ENCODE results near the gene EML3. TPM values are rescaled to one million over a fixed set of nuclear protein-coding genes. Genes with fewer than 3 reads are reported as not detected.

EML3 gene
- total and polyA plus RNA-seq, 2 of the 13 experiments (the other 11 are each of a cell fraction or from before 2014, with no cell fraction given) = 10.6 to 12.3 TPM

DNA sequence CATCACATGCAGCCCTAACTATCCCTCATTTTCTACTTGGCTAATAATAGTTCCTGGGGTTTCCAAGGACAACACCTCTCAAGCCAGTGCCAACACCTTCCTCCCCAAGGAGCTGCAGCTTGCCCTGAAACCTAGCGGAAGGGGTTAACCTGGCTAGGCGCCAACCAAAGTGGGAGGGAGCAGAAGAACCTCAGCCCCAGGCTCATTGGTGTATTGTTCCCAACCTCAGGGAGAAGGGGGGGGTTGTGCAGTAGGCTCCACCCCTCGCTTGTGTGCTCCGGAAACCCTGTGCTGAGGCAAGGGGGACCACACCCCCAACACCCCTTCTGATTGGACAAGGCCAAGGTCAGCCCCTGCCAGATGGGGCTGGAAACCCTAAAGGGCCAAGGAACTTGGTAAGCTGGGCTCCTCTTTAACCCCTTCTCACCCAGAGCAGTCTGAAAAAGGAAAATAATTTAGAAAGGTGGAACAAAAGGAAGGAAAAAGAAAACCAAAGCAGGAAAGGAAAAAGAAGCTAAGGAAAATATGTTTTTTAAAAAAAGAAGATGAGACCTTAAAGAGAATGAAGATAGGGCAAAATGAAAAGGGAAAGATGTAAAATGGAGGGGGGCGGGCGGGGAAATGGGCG, 13.4 kb downstream of the EML3 start (continued):
- TF ChIP-seq, protein P1, sequence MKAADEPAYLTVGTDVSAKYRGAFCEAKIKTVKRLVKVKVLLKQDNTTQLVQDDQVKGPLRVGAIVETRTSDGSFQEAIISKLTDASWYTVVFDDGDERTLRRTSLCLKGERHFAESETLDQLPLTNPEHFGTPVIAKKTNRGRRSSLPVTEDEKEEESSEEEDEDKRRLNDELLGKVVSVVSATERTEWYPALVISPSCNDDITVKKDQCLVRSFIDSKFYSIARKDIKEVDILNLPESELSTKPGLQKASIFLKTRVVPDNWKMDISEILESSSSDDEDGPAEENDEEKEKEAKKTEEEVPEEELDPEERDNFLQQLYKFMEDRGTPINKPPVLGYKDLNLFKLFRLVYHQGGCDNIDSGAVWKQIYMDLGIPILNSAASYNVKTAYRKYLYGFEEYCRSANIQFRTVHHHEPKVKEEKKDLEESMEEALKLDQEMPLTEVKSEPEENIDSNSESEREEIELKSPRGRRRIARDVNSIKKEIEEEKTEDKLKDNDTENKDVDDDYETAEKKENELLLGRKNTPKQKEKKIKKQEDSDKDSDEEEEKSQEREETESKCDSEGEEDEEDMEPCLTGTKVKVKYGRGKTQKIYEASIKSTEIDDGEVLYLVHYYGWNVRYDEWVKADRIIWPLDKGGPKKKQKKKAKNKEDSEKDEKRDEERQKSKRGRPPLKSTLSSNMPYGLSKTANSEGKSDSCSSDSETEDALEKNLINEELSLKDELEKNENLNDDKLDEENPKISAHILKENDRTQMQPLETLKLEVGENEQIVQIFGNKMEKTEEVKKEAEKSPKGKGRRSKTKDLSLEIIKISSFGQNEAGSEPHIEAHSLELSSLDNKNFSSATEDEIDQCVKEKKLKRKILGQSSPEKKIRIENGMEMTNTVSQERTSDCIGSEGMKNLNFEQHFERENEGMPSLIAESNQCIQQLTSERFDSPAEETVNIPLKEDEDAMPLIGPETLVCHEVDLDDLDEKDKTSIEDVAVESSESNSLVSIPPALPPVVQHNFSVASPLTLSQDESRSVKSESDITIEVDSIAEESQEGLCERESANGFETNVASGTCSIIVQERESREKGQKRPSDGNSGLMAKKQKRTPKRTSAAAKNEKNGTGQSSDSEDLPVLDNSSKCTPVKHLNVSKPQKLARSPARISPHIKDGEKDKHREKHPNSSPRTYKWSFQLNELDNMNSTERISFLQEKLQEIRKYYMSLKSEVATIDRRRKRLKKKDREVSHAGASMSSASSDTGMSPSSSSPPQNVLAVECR (CRISPR knock-in tag; IDR thresholded peaks at IDR 0.05; ENCODE audit: borderline replicate concordance) = peak; percentile 69; the same call in 1 of the 2 replicates
- TF ChIP-seq SKI (IDR thresholded peaks at IDR 0.05; ENCODE audit: partially characterized antibody) = peak; percentile 9
- TF ChIP-seq ZNF260 (CRISPR knock-in tag; IDR thresholded peaks at IDR 0.05; ENCODE audit: borderline replicate concordance, low read depth) = no peak
- TF ChIP-seq NFKB2 (CRISPR knock-in tag; IDR thresholded peaks at IDR 0.05; ENCODE audit: borderline replicate concordance) = peak; percentile 54; the same call in 1 of the 2 replicates
- no peak for TF ChIP-seq ZNF781 (CRISPR knock-in tag; IDR thresholded peaks at IDR 0.05; ENCODE audit: borderline replicate concordance, not compliant biosample characterization)
- no peak for TF ChIP-seq ZNF547 (CRISPR knock-in tag; IDR thresholded peaks at IDR 0.05)
- TF ChIP-seq KLF12 (CRISPR knock-in tag; IDR thresholded peaks at IDR 0.05; ENCODE audit: borderline replicate concordance) = peak; percentile 88
- peak; percentile 36; the same call in 1 of the 2 replicates for TF ChIP-seq ZBTB38 (CRISPR knock-in tag; IDR thresholded peaks at IDR 0.05)
- TF ChIP-seq SSRP1 (CRISPR knock-in tag; IDR thresholded peaks at IDR 0.05) = peak; percentile 77; the same call in 1 of the 2 replicates
- TF ChIP-seq, protein P2, sequence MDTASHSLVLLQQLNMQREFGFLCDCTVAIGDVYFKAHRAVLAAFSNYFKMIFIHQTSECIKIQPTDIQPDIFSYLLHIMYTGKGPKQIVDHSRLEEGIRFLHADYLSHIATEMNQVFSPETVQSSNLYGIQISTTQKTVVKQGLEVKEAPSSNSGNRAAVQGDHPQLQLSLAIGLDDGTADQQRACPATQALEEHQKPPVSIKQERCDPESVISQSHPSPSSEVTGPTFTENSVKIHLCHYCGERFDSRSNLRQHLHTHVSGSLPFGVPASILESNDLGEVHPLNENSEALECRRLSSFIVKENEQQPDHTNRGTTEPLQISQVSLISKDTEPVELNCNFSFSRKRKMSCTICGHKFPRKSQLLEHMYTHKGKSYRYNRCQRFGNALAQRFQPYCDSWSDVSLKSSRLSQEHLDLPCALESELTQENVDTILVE (CRISPR knock-in tag; IDR thresholded peaks at IDR 0.05) = peak; percentile 40; the same call in 1 of the 2 replicates
- TF ChIP-seq SP1 (IDR thresholded peaks at IDR 0.05) = no peak
- peak; percentile 78 for TF ChIP-seq SP1 (CRISPR knock-in tag; IDR thresholded peaks at IDR 0.05)
- TF ChIP-seq, protein P3, sequence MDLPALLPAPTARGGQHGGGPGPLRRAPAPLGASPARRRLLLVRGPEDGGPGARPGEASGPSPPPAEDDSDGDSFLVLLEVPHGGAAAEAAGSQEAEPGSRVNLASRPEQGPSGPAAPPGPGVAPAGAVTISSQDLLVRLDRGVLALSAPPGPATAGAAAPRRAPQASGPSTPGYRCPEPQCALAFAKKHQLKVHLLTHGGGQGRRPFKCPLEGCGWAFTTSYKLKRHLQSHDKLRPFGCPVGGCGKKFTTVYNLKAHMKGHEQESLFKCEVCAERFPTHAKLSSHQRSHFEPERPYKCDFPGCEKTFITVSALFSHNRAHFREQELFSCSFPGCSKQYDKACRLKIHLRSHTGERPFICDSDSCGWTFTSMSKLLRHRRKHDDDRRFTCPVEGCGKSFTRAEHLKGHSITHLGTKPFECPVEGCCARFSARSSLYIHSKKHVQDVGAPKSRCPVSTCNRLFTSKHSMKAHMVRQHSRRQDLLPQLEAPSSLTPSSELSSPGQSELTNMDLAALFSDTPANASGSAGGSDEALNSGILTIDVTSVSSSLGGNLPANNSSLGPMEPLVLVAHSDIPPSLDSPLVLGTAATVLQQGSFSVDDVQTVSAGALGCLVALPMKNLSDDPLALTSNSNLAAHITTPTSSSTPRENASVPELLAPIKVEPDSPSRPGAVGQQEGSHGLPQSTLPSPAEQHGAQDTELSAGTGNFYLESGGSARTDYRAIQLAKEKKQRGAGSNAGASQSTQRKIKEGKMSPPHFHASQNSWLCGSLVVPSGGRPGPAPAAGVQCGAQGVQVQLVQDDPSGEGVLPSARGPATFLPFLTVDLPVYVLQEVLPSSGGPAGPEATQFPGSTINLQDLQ (CRISPR knock-in tag; IDR thresholded peaks at IDR 0.05) = peak; percentile 100
- no peak for TF ChIP-seq CENPT (CRISPR knock-in tag; IDR thresholded peaks at IDR 0.05; ENCODE audit: low read depth)
- TF ChIP-seq, protein P4, sequence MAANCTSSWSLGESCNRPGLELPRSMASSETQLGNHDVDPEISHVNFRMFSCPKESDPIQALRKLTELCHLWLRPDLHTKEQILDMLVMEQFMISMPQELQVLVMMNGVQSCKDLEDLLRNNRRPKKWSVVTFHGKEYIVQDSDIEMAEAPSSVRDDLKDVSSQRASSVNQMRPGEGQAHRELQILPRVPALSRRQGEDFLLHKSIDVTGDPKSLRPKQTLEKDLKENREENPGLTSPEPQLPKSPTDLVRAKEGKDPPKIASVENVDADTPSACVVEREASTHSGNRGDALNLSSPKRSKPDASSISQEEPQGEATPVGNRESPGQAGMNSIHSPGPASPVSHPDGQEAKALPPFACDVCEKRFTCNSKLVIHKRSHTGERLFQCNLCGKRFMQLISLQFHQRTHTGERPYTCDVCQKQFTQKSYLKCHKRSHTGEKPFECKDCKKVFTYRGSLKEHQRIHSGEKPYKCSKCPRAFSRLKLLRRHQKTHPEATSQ (CRISPR knock-in tag; IDR thresholded peaks at IDR 0.05; ENCODE audit: borderline replicate concordance) = no peak
- TF ChIP-seq KDM1A (CRISPR knock-in tag; IDR thresholded peaks at IDR 0.05) = no peak
- TF ChIP-seq ZMYM4 (CRISPR knock-in tag; IDR thresholded peaks at IDR 0.05) = peak; percentile 81; the same call in 1 of the 2 replicates
- peak; percentile 81 for TF ChIP-seq GATAD2A (CRISPR knock-in tag; IDR thresholded peaks at IDR 0.05)
- TF ChIP-seq, protein P5, sequence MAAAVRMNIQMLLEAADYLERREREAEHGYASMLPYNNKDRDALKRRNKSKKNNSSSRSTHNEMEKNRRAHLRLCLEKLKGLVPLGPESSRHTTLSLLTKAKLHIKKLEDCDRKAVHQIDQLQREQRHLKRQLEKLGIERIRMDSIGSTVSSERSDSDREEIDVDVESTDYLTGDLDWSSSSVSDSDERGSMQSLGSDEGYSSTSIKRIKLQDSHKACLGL (CRISPR knock-in tag; IDR thresholded peaks at IDR 0.05) = no peak

Measured in HepG2 (cell line).